Pons (tissue), 1 donor: ENCODE measurements around the gene ARHGAP40.
A peak's percentile ranks its signal among the peaks of the same experiment; 100 is the strongest.

Source experiments
- DNase-seq: peaks from one replicate; pipeline ENCODE4 v3.0.0-alpha.2; 2016; ENCODE audit warnings: low spot score

Gene ARHGAP40

DNA sequence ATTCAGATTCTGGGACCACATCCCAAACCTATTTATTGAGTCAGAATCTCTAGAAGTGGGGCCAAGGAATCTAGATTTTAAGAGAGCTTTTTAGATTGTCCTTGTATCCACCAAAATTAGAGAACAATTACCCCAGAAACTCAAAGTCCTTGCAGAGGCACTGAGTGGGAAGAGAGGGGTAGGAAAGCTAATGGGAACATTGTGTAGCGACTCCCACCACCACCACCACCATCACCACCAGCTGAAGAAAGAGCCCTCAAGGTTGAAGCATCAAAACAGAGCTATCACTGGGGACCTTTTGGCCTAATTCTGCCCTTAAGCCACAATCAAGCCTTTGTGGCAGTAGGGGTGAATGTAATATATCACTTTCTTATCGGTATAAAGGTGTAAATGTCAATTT is 83.7 kb downstream of the ARHGAP40 start:
- DNase-seq, result no peak

- no peak for DNase-seq
Observed at GRCh38 chr20:38685853-38686473, 84.4 kb downstream of the ARHGAP40 start.

GRCh38 chr20:38692436-38693411 is 91.1 kb downstream of the ARHGAP40 start:
- DNase-seq, result peak; percentile 84

DNA sequence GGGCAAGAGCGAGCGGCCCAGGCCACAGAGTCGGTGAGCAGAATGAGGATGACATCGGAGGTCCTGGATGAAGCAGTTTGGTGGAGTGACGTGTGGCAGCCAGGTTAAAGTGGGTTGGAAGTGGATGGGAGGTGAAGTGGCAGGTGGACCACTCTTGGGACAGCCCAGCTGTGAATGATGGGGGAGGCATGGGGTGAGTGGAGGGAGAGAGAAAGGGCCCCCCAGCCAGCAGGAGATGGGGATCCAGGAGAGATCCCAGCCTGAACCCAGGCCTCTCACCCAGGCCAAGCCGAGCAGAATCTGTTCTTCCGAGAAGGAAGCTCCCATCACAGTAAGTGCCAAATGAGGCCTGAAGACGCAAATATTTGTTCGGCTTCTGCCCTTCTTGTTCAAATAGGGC is 95.7 kb downstream of the ARHGAP40 start:
- DNase-seq, result no peak

DNA sequence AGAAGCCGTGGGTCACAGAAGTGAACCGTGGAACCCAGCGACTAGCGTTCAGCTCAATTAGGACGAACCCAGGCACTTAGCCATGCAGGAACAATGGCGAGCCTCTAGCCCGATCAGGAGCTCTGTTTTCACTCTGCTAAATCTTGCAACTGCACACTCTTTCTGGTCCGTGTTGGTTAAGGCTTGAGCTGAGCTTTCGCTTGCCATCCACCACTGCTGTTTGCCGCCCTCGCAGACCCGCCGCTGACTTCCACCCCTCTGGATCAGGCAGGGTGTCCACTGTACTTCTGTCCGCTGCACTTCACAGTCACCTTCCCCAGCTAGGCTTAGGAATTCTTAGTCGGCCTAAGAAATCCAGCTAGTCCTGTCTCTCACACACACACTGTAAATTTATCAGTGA is 96.9 kb downstream of the ARHGAP40 start:
- no peak for DNase-seq

DNA sequence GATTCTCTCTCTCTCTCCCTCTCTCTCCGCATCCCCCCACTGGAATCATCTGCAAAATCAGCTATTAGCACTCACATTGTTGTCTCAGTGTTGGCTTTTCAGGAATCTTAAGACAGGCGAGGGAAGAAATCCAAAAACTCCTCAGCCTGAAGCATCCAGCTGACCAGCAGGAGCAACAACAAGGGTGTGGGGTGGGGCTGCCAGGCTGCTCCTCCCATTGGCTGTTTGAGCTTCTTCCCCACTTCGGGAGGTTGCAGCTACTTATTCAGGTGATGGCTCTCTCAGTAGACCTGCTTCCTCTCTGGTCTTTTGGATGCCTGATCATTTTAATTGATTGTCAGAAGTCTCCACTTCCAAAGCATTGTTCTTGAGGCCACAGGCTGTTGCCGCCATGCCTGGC is 98.5 kb downstream of the ARHGAP40 start:
- no peak for DNase-seq
